KMS-11 (cell line): Measurements from ENCODE around the gene GALNT9.
"Not testable (repeated sequence)": the region's sequence is repeated elsewhere in the genome, so short reads cannot be mapped to it uniquely, and the experiment has no call there.

Experiments used
- H2AFZ ChIP-seq: fragments of 200-600 bp; sonication (generic); 2 replicates; pipeline ENCODE4 v1.6.1; 2016; ENCODE audit warnings: antibody characterized with exemption, mixed run types, low read depth
- H3K27ac ChIP-seq: fragments of 200-600 bp; sonication (generic); 2 replicates; pipeline ENCODE4 v1.6.1; 2016; ENCODE audit warnings: mild to moderate bottlenecking, mixed run types
- H3K27me3 ChIP-seq: fragments of 200-600 bp; sonication (generic); 2 replicates; pipeline ENCODE4 v1.6.1; 2017; ENCODE audit warnings: mild to moderate bottlenecking, low read depth, mixed run types, moderate library complexity; ENCODE audit not compliant: insufficient read depth
- H3K36me3 ChIP-seq: fragments of 200-600 bp; sonication (generic); 2 replicates; pipeline ENCODE4 v1.6.1; 2017; ENCODE audit warnings: mild to moderate bottlenecking, mixed run types; ENCODE audit not compliant: insufficient read depth
- H3K4me1 ChIP-seq: fragments of 200-600 bp; sonication (generic); 2 replicates; pipeline ENCODE4 v1.6.1; 2016; ENCODE audit warnings: mild to moderate bottlenecking, low read depth, mixed run types; ENCODE audit not compliant: poor library complexity, severe bottlenecking
- H3K4me2 ChIP-seq: fragments of 200-600 bp; sonication (generic); 2 replicates; pipeline ENCODE4 v1.7.0; 2016; ENCODE audit warnings: mild to moderate bottlenecking, mixed run types
- H3K4me3 ChIP-seq: fragments of 200-600 bp; sonication (generic); IDR thresholded peaks from 2 replicates; pipeline ENCODE4 v1.6.1; 2017; ENCODE audit warnings: low read depth, low read length, mixed read lengths; ENCODE audit not compliant: insufficient read depth
- H3K79me2 ChIP-seq: fragments of 200-600 bp; sonication (generic); 2 replicates; pipeline ENCODE4 v1.6.1; 2016; ENCODE audit warnings: low read depth, mixed run types; ENCODE audit not compliant: insufficient read depth
- H3K9ac ChIP-seq: fragments of 200-600 bp; sonication (generic); 2 replicates; pipeline ENCODE4 v1.6.1; 2016; ENCODE audit warnings: mild to moderate bottlenecking, mixed run types
- H4K20me1 ChIP-seq: fragments of 200-600 bp; sonication (generic); 2 replicates; pipeline ENCODE4 v1.6.1; 2016; ENCODE audit warnings: mild to moderate bottlenecking, mixed run types; ENCODE audit not compliant: insufficient read depth
- CTCF ChIP-seq: fragments of 200-600 bp; sonication (generic); conservative IDR thresholded peaks from 2 replicates; pipeline ENCODE4 v1.6.1; 2017; ENCODE audit warnings: low read depth, mild to moderate bottlenecking, antibody characterized with exemption, low read length, moderate library complexity, mixed read lengths

GALNT9 gene

GRCh38 chr12:132359551-132359950, 30.2 kb upstream of the GALNT9 start:
- Histone ChIP-seq H3K79me2 (no peaks in the 10 kb centered on the region), H2AFZ (no peak overlapping the region), H3K4me1 (no peaks in the 10 kb centered on the region), H3K4me2 (no peak overlapping the region), H4K20me1 (no peaks in the 10 kb centered on the region), H3K36me3 (no peaks in the 10 kb centered on the region), H3K27me3 (no peaks in the 10 kb centered on the region; the same call in 1 of the 2 replicates), H3K4me3 (no peak overlapping the region), H3K9ac (no peak overlapping the region), H3K27ac (no peak overlapping the region)
- TF ChIP-seq CTCF, result no peak

- not testable (repeated sequence) for H3K79me2 ChIP-seq, H3K27me3 ChIP-seq, H3K4me3 ChIP-seq, H3K36me3 ChIP-seq, H3K9ac ChIP-seq, H3K4me1 ChIP-seq, H4K20me1 ChIP-seq, H3K27ac ChIP-seq, H2AFZ ChIP-seq, H3K4me2 ChIP-seq
These were observed 29.1 kb upstream of the GALNT9 start for GRCh38 chr12:132358241-132359225.

- H4K20me1 ChIP-seq, result no peaks in the 10 kb centered on the region
- no peak overlapping the region for H2AFZ ChIP-seq
These were observed 28.3 kb upstream of the GALNT9 start for GRCh38 chr12:132357623-132358186.

GRCh38 chr12:132356691-132357622, 27.6 kb upstream of the GALNT9 start:
- H3K27me3 ChIP-seq, result no peaks in the 10 kb centered on the region; the same call in 1 of the 2 replicates

More at GRCh38 chr12:132357623-132358186, 28.3 kb upstream of the GALNT9 start:
- TF ChIP-seq CTCF, result no peak
- Histone ChIP-seq H3K9ac (no peak overlapping the region), H3K4me1 (no peaks in the 10 kb centered on the region), H3K4me2 (no peak overlapping the region), H3K36me3 (no peaks in the 10 kb centered on the region), H3K4me3 (no peak overlapping the region), H3K79me2 (no peaks in the 10 kb centered on the region), H3K27me3 (no peaks in the 10 kb centered on the region; the same call in 1 of the 2 replicates), H3K27ac (no peak overlapping the region)

More at GRCh38 chr12:132356691-132357622, 27.6 kb upstream of the GALNT9 start:
- no peak overlapping the region for H3K4me2 ChIP-seq
- no peaks in the 10 kb centered on the region for H3K79me2 ChIP-seq
- no peak overlapping the region for H3K27ac ChIP-seq
- H3K4me3 ChIP-seq, result no peak overlapping the region
- H4K20me1 ChIP-seq, result no peaks in the 10 kb centered on the region
- no peaks in the 10 kb centered on the region for H3K36me3 ChIP-seq
- H3K4me1 ChIP-seq, result no peaks in the 10 kb centered on the region
- no peak for TF ChIP-seq CTCF
- H3K9ac ChIP-seq, result no peak overlapping the region
- H2AFZ ChIP-seq, result no peak overlapping the region
